Measurements from ENCODE around the gene NKIRAS1.
"Not testable (repeated sequence)": the region's sequence is repeated elsewhere in the genome, so short reads cannot be mapped to it uniquely, and the experiment has no call there.

The NKIRAS1 gene

GRCh38 chr3:23871361-23871760, 45.4 kb downstream of the NKIRAS1 start:
- H3K79me2 ChIP-seq (ENCODE audit: control insufficient read depth, insufficient read depth, low read length, unreplicated experiment), result peaks cover 39% of the 10 kb centered on the region
- peaks cover 36% of the 10 kb centered on the region for H3K4me1 ChIP-seq (ENCODE audit: control insufficient read depth, insufficient read depth, low read length, unreplicated experiment)
- not testable (repeated sequence) for H3K27ac ChIP-seq (ENCODE audit: low read depth, low read length); H3K36me3 ChIP-seq (ENCODE audit: insufficient read depth, low read length); H3K4me3 ChIP-seq (ENCODE audit: low read depth, low read length); H2AFZ ChIP-seq (ENCODE audit: low read length, unreplicated experiment); H3K27me3 ChIP-seq (ENCODE audit: insufficient read depth, low read length)

- H3K27ac ChIP-seq (ENCODE audit: low read depth, low read length); H3K36me3 ChIP-seq (ENCODE audit: insufficient read depth, low read length); H3K4me3 ChIP-seq (ENCODE audit: low read depth, low read length); H3K27me3 ChIP-seq (ENCODE audit: insufficient read depth, low read length); H2AFZ ChIP-seq (ENCODE audit: low read length, unreplicated experiment): not testable (repeated sequence)
- Histone ChIP-seq H3K79me2 (ENCODE audit: control insufficient read depth, insufficient read depth, low read length, unreplicated experiment) (peaks cover 37% of the 10 kb centered on the region), H3K4me1 (ENCODE audit: control insufficient read depth, insufficient read depth, low read length, unreplicated experiment) (peaks cover 36% of the 10 kb centered on the region)
Observed at GRCh38 chr3:23870663-23871043, 46.1 kb downstream of the NKIRAS1 start.

- H3K27ac ChIP-seq (ENCODE audit: low read depth, low read length), result no peak overlapping the region
- peaks cover 36% of the 10 kb centered on the region for H3K79me2 ChIP-seq (ENCODE audit: control insufficient read depth, insufficient read depth, low read length, unreplicated experiment)
- H3K4me1 ChIP-seq (ENCODE audit: control insufficient read depth, insufficient read depth, low read length, unreplicated experiment), result peaks cover 36% of the 10 kb centered on the region
- H3K27me3 ChIP-seq (ENCODE audit: insufficient read depth, low read length), result no peaks in the 10 kb centered on the region
- H2AFZ ChIP-seq (ENCODE audit: low read length, unreplicated experiment), result no peak overlapping the region
- H3K36me3 ChIP-seq (ENCODE audit: insufficient read depth, low read length), result no peaks in the 10 kb centered on the region
- H3K4me3 ChIP-seq (ENCODE audit: low read depth, low read length), result no peak overlapping the region
Observed at GRCh38 chr3:23869977-23870662, 46.7 kb downstream of the NKIRAS1 start.

- Histone ChIP-seq H2AFZ (ENCODE audit: low read length, unreplicated experiment) (no peak overlapping the region), H3K27ac (ENCODE audit: low read depth, low read length) (no peak overlapping the region), H3K27me3 (ENCODE audit: insufficient read depth, low read length) (no peaks in the 10 kb centered on the region), H3K36me3 (ENCODE audit: insufficient read depth, low read length) (no peaks in the 10 kb centered on the region), H3K4me1 (ENCODE audit: control insufficient read depth, insufficient read depth, low read length, unreplicated experiment) (peaks cover 36% of the 10 kb centered on the region), H3K79me2 (ENCODE audit: control insufficient read depth, insufficient read depth, low read length, unreplicated experiment) (peaks cover 31% of the 10 kb centered on the region), H3K4me3 (ENCODE audit: low read depth, low read length) (no peak overlapping the region)
Observed at GRCh38 chr3:23867838-23868237, 49.0 kb downstream of the NKIRAS1 start.

GRCh38 chr3:23867400-23867799, 49.4 kb downstream of the NKIRAS1 start:
- Histone ChIP-seq H3K27me3 (ENCODE audit: insufficient read depth, low read length) (no peaks in the 10 kb centered on the region), H3K36me3 (ENCODE audit: insufficient read depth, low read length) (no peaks in the 10 kb centered on the region), H2AFZ (ENCODE audit: low read length, unreplicated experiment) (no peak overlapping the region), H3K4me3 (ENCODE audit: low read depth, low read length) (no peak overlapping the region), H3K79me2 (ENCODE audit: control insufficient read depth, insufficient read depth, low read length, unreplicated experiment) (peaks cover 34% of the 10 kb centered on the region), H3K27ac (ENCODE audit: low read depth, low read length) (no peak overlapping the region), H3K4me1 (ENCODE audit: control insufficient read depth, insufficient read depth, low read length, unreplicated experiment) (peaks cover 36% of the 10 kb centered on the region)

GRCh38 chr3:23865595-23866396, 51.0 kb downstream of the NKIRAS1 start:
- H3K27ac ChIP-seq (ENCODE audit: low read depth, low read length), result no peak overlapping the region
- no peaks in the 10 kb centered on the region for H3K36me3 ChIP-seq (ENCODE audit: insufficient read depth, low read length)
- H2AFZ ChIP-seq (ENCODE audit: low read length, unreplicated experiment), result no peak overlapping the region
- no peak overlapping the region for H3K4me3 ChIP-seq (ENCODE audit: low read depth, low read length)
- peaks cover 47% of the 10 kb centered on the region for H3K79me2 ChIP-seq (ENCODE audit: control insufficient read depth, insufficient read depth, low read length, unreplicated experiment)
- no peaks in the 10 kb centered on the region for H3K27me3 ChIP-seq (ENCODE audit: insufficient read depth, low read length)
- H3K4me1 ChIP-seq (ENCODE audit: control insufficient read depth, insufficient read depth, low read length, unreplicated experiment), result peaks cover 36% of the 10 kb centered on the region

GRCh38 chr3:23864931-23865330, 51.9 kb downstream of the NKIRAS1 start:
- H3K27ac ChIP-seq (ENCODE audit: low read depth, low read length), result no peak overlapping the region
- no peak overlapping the region for H3K4me3 ChIP-seq (ENCODE audit: low read depth, low read length)
- peaks cover 53% of the 10 kb centered on the region for H3K79me2 ChIP-seq (ENCODE audit: control insufficient read depth, insufficient read depth, low read length, unreplicated experiment)
- no peaks in the 10 kb centered on the region for H3K36me3 ChIP-seq (ENCODE audit: insufficient read depth, low read length)
- H3K27me3 ChIP-seq (ENCODE audit: insufficient read depth, low read length), result no peaks in the 10 kb centered on the region
- H3K4me1 ChIP-seq (ENCODE audit: control insufficient read depth, insufficient read depth, low read length, unreplicated experiment), result peaks cover 36% of the 10 kb centered on the region
- no peak overlapping the region for H2AFZ ChIP-seq (ENCODE audit: low read length, unreplicated experiment)

GRCh38 chr3:23863060-23863459, 53.7 kb downstream of the NKIRAS1 start:
- Histone ChIP-seq H3K27ac (ENCODE audit: low read depth, low read length) (no peak overlapping the region), H3K79me2 (ENCODE audit: control insufficient read depth, insufficient read depth, low read length, unreplicated experiment) (peaks cover 56% of the 10 kb centered on the region), H3K4me1 (ENCODE audit: control insufficient read depth, insufficient read depth, low read length, unreplicated experiment) (peaks cover 41% of the 10 kb centered on the region), H3K4me3 (ENCODE audit: low read depth, low read length) (no peak overlapping the region), H2AFZ (ENCODE audit: low read length, unreplicated experiment) (no peak overlapping the region), H3K27me3 (ENCODE audit: insufficient read depth, low read length) (no peaks in the 10 kb centered on the region), H3K36me3 (ENCODE audit: insufficient read depth, low read length) (no peaks in the 10 kb centered on the region)

- Histone ChIP-seq H3K79me2 (ENCODE audit: control insufficient read depth, insufficient read depth, low read length, unreplicated experiment) (peaks cover 59% of the 10 kb centered on the region), H3K4me1 (ENCODE audit: control insufficient read depth, insufficient read depth, low read length, unreplicated experiment) (peaks cover 40% of the 10 kb centered on the region), H3K36me3 (ENCODE audit: insufficient read depth, low read length) (no peaks in the 10 kb centered on the region)
Observed at GRCh38 chr3:23861689-23862088, 55.1 kb downstream of the NKIRAS1 start.

GRCh38 chr3:23859839-23860382, 56.9 kb downstream of the NKIRAS1 start:
- no peaks in the 10 kb centered on the region for H3K36me3 ChIP-seq (ENCODE audit: insufficient read depth, low read length)
- peaks cover 23% of the 10 kb centered on the region for H3K4me1 ChIP-seq (ENCODE audit: control insufficient read depth, insufficient read depth, low read length, unreplicated experiment)
- H3K27me3 ChIP-seq (ENCODE audit: insufficient read depth, low read length), result no peaks in the 10 kb centered on the region
- no peak overlapping the region for H3K27ac ChIP-seq (ENCODE audit: low read depth, low read length)
- H3K79me2 ChIP-seq (ENCODE audit: control insufficient read depth, insufficient read depth, low read length, unreplicated experiment), result peaks cover 56% of the 10 kb centered on the region
- no peak overlapping the region for H2AFZ ChIP-seq (ENCODE audit: low read length, unreplicated experiment)
- no peak overlapping the region for H3K4me3 ChIP-seq (ENCODE audit: low read depth, low read length)

More at GRCh38 chr3:23861689-23862088, 55.1 kb downstream of the NKIRAS1 start:
- Histone ChIP-seq H2AFZ (ENCODE audit: low read length, unreplicated experiment) (no peak overlapping the region), H3K27me3 (ENCODE audit: insufficient read depth, low read length) (no peaks in the 10 kb centered on the region), H3K27ac (ENCODE audit: low read depth, low read length) (no peak overlapping the region), H3K4me3 (ENCODE audit: low read depth, low read length) (no peak overlapping the region)

Measured in ACC112 (cell line).